CD14-positive monocyte (primary cell): ENCODE measurements around the gene MAP4K3. TPM values are rescaled to one million over a fixed set of nuclear protein-coding genes. Genes with fewer than 3 reads are reported as not detected.

Experiments used
- DNase-seq, 3 donors: peaks; one replicate each; pipeline ENCODE4 v3.0.0-alpha.2; 2011 to 2022
- H2AFZ ChIP-seq: 2 replicates; pipeline ENCODE4 v1.6.0; 2012; ENCODE audit warnings: mild to moderate bottlenecking, low read depth, low read length, inconsistent platforms; ENCODE audit not compliant: insufficient read depth, poor library complexity, severe bottlenecking
- H3K27ac ChIP-seq, 2 donors: 1 replicate in 1 of 2; 2 replicates in 1 of 2; pipeline ENCODE4 v1.5.1; 2012 to 2013; ENCODE audit warnings: low read length in 2 of 2, control low read depth in 1 of 2, inconsistent platforms in 1 of 2, low read depth in 1 of 2, mild to moderate bottlenecking in 1 of 2
- H3K27me3 ChIP-seq, 2 donors: one replicate each; pipeline versions ENCODE4 v1.6.0 to v1.6.1; 2011 to 2013; ENCODE audit warnings: low read length in 2 of 2; ENCODE audit not compliant: control insufficient read depth in 2 of 2, insufficient read depth in 2 of 2
- H3K36me3 ChIP-seq, 2 donors: replicated peaks in 1 of 2; 1 replicate in 1 of 2; 2 replicates in 1 of 2; pipeline versions ENCODE4 v1.5.1 to v1.6.1; 2012 to 2013; ENCODE audit warnings: low read length in 2 of 2, control low read depth in 1 of 2, inconsistent platforms in 1 of 2, mild to moderate bottlenecking in 1 of 2; ENCODE audit not compliant: insufficient read depth in 2 of 2, control insufficient read depth in 1 of 2
- H3K4me1 ChIP-seq, 2 donors: 1 replicate in 1 of 2; 2 replicates in 1 of 2; pipeline versions ENCODE4 v1.5.1 to v1.6.1; 2012 to 2013; ENCODE audit warnings: low read length in 2 of 2, control low read depth in 1 of 2, inconsistent platforms in 1 of 2, mild to moderate bottlenecking in 1 of 2, moderate library complexity in 1 of 2; ENCODE audit not compliant: insufficient read depth in 2 of 2, control insufficient read depth in 1 of 2
- H3K4me2 ChIP-seq: replicated peaks from 2 replicates; pipeline ENCODE3; 2012; ENCODE audit warnings: low read length, moderate library complexity, mild to moderate bottlenecking; ENCODE audit not compliant: poor library complexity, severe bottlenecking; ENCODE audit errors: extremely low read depth
- H3K4me3 ChIP-seq, 3 experiments: fragments of 200-600 bp in 1 of 3; sonication (generic) in 1 of 3; replicated peaks in 1 of 3; 1 replicate in 2 of 3; 2 replicates in 1 of 3; pipeline ENCODE4 v1.5.1; 2011 to 2013; ENCODE audit warnings: low read length in 3 of 3, mild to moderate bottlenecking in 3 of 3, control low read depth in 2 of 3, low read depth in 2 of 3, inconsistent platforms in 1 of 3, moderate library complexity in 1 of 3
- H3K79me2 ChIP-seq: 2 replicates; pipeline ENCODE4 v1.6.0; 2012; ENCODE audit warnings: mild to moderate bottlenecking, control low read depth, inconsistent platforms, low read length, moderate library complexity; ENCODE audit not compliant: insufficient read depth
- H3K9ac ChIP-seq: 2 replicates; pipeline ENCODE4 v1.6.0; 2017; ENCODE audit warnings: low read length, mild to moderate bottlenecking; ENCODE audit not compliant: insufficient read depth, poor library complexity, severe bottlenecking
- H3K9me3 ChIP-seq, 2 donors: replicated peaks in 1 of 2; 1 replicate in 1 of 2; 2 replicates in 1 of 2; pipeline versions ENCODE4 v1.5.1 to v1.6.1; 2012 to 2013; ENCODE audit warnings: low read length in 2 of 2, control low read depth in 1 of 2; ENCODE audit not compliant: control insufficient read depth in 1 of 2, insufficient read depth in 1 of 2
- H4K20me1 ChIP-seq: 2 replicates; pipeline ENCODE4 v1.6.0; 2012; ENCODE audit warnings: mild to moderate bottlenecking, low read length, control low read depth, moderate library complexity; ENCODE audit not compliant: insufficient read depth
- H3K27ac Mint-ChIP-seq, 7 donors: one replicate each; pipeline ENCODE4 v1.8.0; 2020; ENCODE audit warnings: mild to moderate bottlenecking in 7 of 7, mixed read lengths in 7 of 7, moderate library complexity in 6 of 7, inconsistent platforms in 2 of 7
- H3K27me3 Mint-ChIP-seq, 3 donors: one replicate each; pipeline ENCODE4 v1.8.0; 2021 to 2022; ENCODE audit warnings: low read depth in 3 of 3, mild to moderate bottlenecking in 3 of 3, mixed read lengths in 3 of 3, moderate library complexity in 3 of 3, inconsistent platforms in 1 of 3
- H3K36me3 Mint-ChIP-seq, 2 donors: one replicate each; pipeline ENCODE4 v1.8.0; 2020; ENCODE audit warnings: mixed read lengths in 2 of 2, inconsistent platforms in 1 of 2, mild to moderate bottlenecking in 1 of 2
- H3K4me1 Mint-ChIP-seq: one replicate; pipeline ENCODE4 v1.8.0; 2020; ENCODE audit warnings: mild to moderate bottlenecking, mixed read lengths
- H3K4me3 Mint-ChIP-seq, 2 donors: one replicate each; pipeline ENCODE4 v1.8.0; 2020; ENCODE audit warnings: mild to moderate bottlenecking in 2 of 2, mixed read lengths in 2 of 2, moderate library complexity in 1 of 2
- H3K9me3 Mint-ChIP-seq, 7 donors: one replicate each; pipeline ENCODE4 v1.8.0; 2020 to 2022; ENCODE audit warnings: mixed read lengths in 7 of 7, mild to moderate bottlenecking in 6 of 7, moderate library complexity in 6 of 7, inconsistent platforms in 2 of 7
- CTCF ChIP-seq: fragments of 200-600 bp; IDR thresholded peaks from one replicate; pipeline ENCODE4 v1.8.0; 2022; ENCODE audit warnings: antibody characterized with exemption, mild to moderate bottlenecking
- WGBS: methylation state at CpG from one replicate; pipeline ENCODE4 v1.1.5; 2013; ENCODE audit warnings: missing lambda C conversion rate; ENCODE audit not compliant: insufficient coverage; 5-methylcytosine and 5-hydroxymethylcytosine counted together
- intact Hi-C, 2 donors: fragments of 100-400 bp; cut with micrococcal nuclease; formaldehyde crosslinking; loops; one replicate each; pipeline versions ENCODE4 v1.15.0 to v1.15.1; 2023
- polyA plus RNA-seq, 3 donors: library from polyadenylated mRNA; depleted of rRNA in 1 of 3; unstranded in 2 of 3; stranded (reverse) in 1 of 3; fragments of 300-500 nt in 2 of 3; fragments of >200 nt in 1 of 3; fragmentation: Illumina TruSeq in 2 of 3; gene quantifications; 1 replicate in 2 of 3; 2 replicates in 1 of 3; pipeline ENCODE4 v1.2.3, GENCODE V29; 2012 to 2021

The MAP4K3 gene
- polyA plus RNA-seq, 3 donors, result 1.0 to 8.0 (median 4.0) TPM

- no peaks in the 10 kb centered on the region for H3K9me3 ChIP-seq
- DNase-seq, result no peak
- no peak overlapping the region for H3K27ac Mint-ChIP-seq
- peaks cover 8% of the 10 kb centered on the region for H3K4me1 Mint-ChIP-seq
- no peak overlapping the region for H3K4me2 ChIP-seq
- no peaks in the 10 kb centered on the region for H3K79me2 ChIP-seq
- no peak overlapping the region for H3K4me3 Mint-ChIP-seq
- H3K27ac ChIP-seq, result no peak overlapping the region
- TF ChIP-seq CTCF, result no peak
- H3K9ac ChIP-seq, result no peak overlapping the region
- peaks cover 15 to 47% of the 10 kb centered on the region in 2 donors for H3K36me3 ChIP-seq
- no peaks in the 10 kb centered on the region for H4K20me1 ChIP-seq
- H3K27me3 Mint-ChIP-seq, result peaks cover 0 to 1% (median 0%) of the 10 kb centered on the region in 3 donors
- H3K4me3 ChIP-seq, result no peak overlapping the region
- 100% methylated on average over 1 of the region's 1 CpG for WGBS
- H3K27me3 ChIP-seq, result no peaks in the 10 kb centered on the region
- peaks cover 0 to 6% (median 0%) of the 10 kb centered on the region in 7 donors for H3K9me3 Mint-ChIP-seq
- intact Hi-C loops, result no loop called here
- H3K4me1 ChIP-seq, result no peaks in the 10 kb centered on the region
- H2AFZ ChIP-seq, result no peak overlapping the region
- peaks cover 30% of the 10 kb centered on the region in 2 donors for H3K36me3 Mint-ChIP-seq
Observed at GRCh38 chr2:39264733-39265132, 172.4 kb downstream of the MAP4K3 start.

- no peaks in the 10 kb centered on the region for H3K4me1 Mint-ChIP-seq
- no CpG with 5 or more reads among the region's 4 CpGs for WGBS
- H3K36me3 ChIP-seq, result peaks cover 20 to 66% of the 10 kb centered on the region in 2 donors
- no peak for TF ChIP-seq CTCF
- no peaks in the 10 kb centered on the region for H3K9me3 ChIP-seq
- no peak for DNase-seq
- peaks cover 36 to 45% of the 10 kb centered on the region in 2 donors for H3K36me3 Mint-ChIP-seq
- H3K9me3 Mint-ChIP-seq, result peaks cover 0 to 11% (median 0%) of the 10 kb centered on the region in 7 donors
- H3K4me1 ChIP-seq, result no peaks in the 10 kb centered on the region
- H3K27me3 ChIP-seq, result no peaks in the 10 kb centered on the region
- H3K79me2 ChIP-seq, result no peaks in the 10 kb centered on the region
- no peak overlapping the region for H3K4me3 Mint-ChIP-seq
- H3K4me2 ChIP-seq, result no peak overlapping the region
- no peak overlapping the region for H3K4me3 ChIP-seq
- no peak overlapping the region for H3K9ac ChIP-seq
- peaks cover 0 to 1% (median 0%) of the 10 kb centered on the region in 3 donors for H3K27me3 Mint-ChIP-seq
- no peaks in the 10 kb centered on the region for H4K20me1 ChIP-seq
- H2AFZ ChIP-seq, result no peak overlapping the region
- peak overlapping the region in 1 of 7 donors; percentile 78 for H3K27ac Mint-ChIP-seq
- H3K27ac ChIP-seq, result no peak overlapping the region
- intact Hi-C loops, result no loop called here
Observed at GRCh38 chr2:39260087-39260486, 177.0 kb downstream of the MAP4K3 start.
